Keratinocyte (primary cell): ENCODE data around the gene TMEM123. TPM values are rescaled to one million over a fixed set of nuclear protein-coding genes. Genes with fewer than 3 reads are reported as not detected.

Experiments
- DNase-seq: peaks from one replicate; pipeline ENCODE4 v3.0.0-alpha.2; 2011; ENCODE audit warnings: low read depth, missing footprints, low spot score
- FAIRE-seq: peaks from 2 replicates; lab custom pipeline; 2011; peaks lifted over from hg19 to GRCh38; lab: Jason Lieb, UNC
- H2AFZ ChIP-seq: 2 replicates; pipeline ENCODE4 v1.6.0; 2012; ENCODE audit warnings: low read length, control low read depth, inconsistent platforms; ENCODE audit not compliant: control insufficient read depth
- H3K27ac ChIP-seq: 2 replicates; pipeline ENCODE4 v1.5.1; 2011; ENCODE audit warnings: low read length; ENCODE audit not compliant: control insufficient read depth, insufficient read depth
- H3K27me3 ChIP-seq: 3 replicates; pipeline ENCODE4 v1.6.0; 2011; ENCODE audit warnings: low read length; ENCODE audit not compliant: control insufficient read depth, insufficient read depth; ENCODE audit errors: extremely low read depth
- H3K36me3 ChIP-seq, 2 experiments: 2 replicates in 1 of 2; 3 replicates in 1 of 2; pipeline ENCODE4 v1.5.1; 2011; ENCODE audit warnings: low read length in 2 of 2, mild to moderate bottlenecking in 1 of 2; ENCODE audit not compliant: control insufficient read depth in 2 of 2, insufficient read depth in 2 of 2; ENCODE audit errors: extremely low read depth in 1 of 2
- H3K4me1 ChIP-seq: 3 replicates; pipeline ENCODE4 v1.5.1; 2011; ENCODE audit warnings: low read length; ENCODE audit not compliant: control insufficient read depth, insufficient read depth; ENCODE audit errors: extremely low read depth
- H3K4me2 ChIP-seq: 3 replicates; pipeline ENCODE4 v1.6.0; 2011; ENCODE audit warnings: low read depth, low read length; ENCODE audit not compliant: control insufficient read depth, insufficient read depth; ENCODE audit errors: extremely low read depth
- H3K4me3 ChIP-seq, 3 experiments: fragments of 200-600 bp in 1 of 3; sonication (generic) in 1 of 3; 2 replicates in 2 of 3; 3 replicates in 1 of 3; pipeline ENCODE4 v1.5.1; 2011 to 2016; ENCODE audit warnings: low read length in 3 of 3, mild to moderate bottlenecking in 3 of 3, control low read depth in 2 of 3, inconsistent platforms in 1 of 3, low read depth in 1 of 3, mixed read lengths in 1 of 3, mixed run types in 1 of 3, moderate library complexity in 1 of 3; ENCODE audit not compliant: control insufficient read depth in 2 of 3, insufficient read depth in 2 of 3; ENCODE audit errors: extremely low read depth in 1 of 3
- H3K79me2 ChIP-seq: 2 replicates; pipeline ENCODE4 v1.6.0; 2012; ENCODE audit warnings: low read length; ENCODE audit not compliant: control insufficient read depth, insufficient read depth
- H3K9ac ChIP-seq: 3 replicates; pipeline ENCODE4 v1.6.0; 2011; ENCODE audit warnings: low read length; ENCODE audit not compliant: control insufficient read depth, insufficient read depth; ENCODE audit errors: extremely low read depth
- H3K9me1 ChIP-seq: 3 replicates; pipeline ENCODE4 v1.6.0; 2011; ENCODE audit warnings: low read length; ENCODE audit not compliant: control insufficient read depth, insufficient read depth; ENCODE audit errors: extremely low read depth
- H3K9me3 ChIP-seq: 2 replicates; pipeline ENCODE4 v1.5.1; 2012; ENCODE audit warnings: low read depth, low read length; ENCODE audit not compliant: control insufficient read depth
- H4K20me1 ChIP-seq: 3 replicates; pipeline ENCODE4 v1.6.0; 2011; ENCODE audit warnings: low read length; ENCODE audit not compliant: control insufficient read depth, insufficient read depth; ENCODE audit errors: extremely low read depth
- CTCF ChIP-seq, 3 experiments: IDR thresholded peaks in 1 of 3; conservative IDR thresholded peaks in 1 of 3; optimal IDR thresholded peaks in 1 of 3; 2 replicates in 2 of 3; 3 replicates in 1 of 3; pipeline versions ENCODE3 to v1.5.1; 2011; ENCODE audit warnings: low read length in 3 of 3, mild to moderate bottlenecking in 3 of 3, moderate library complexity in 2 of 3, control low read depth in 1 of 3, inconsistent platforms in 1 of 3; ENCODE audit not compliant: insufficient read depth in 2 of 3; ENCODE audit errors: extremely low read depth in 1 of 3
- EZH2 ChIP-seq: IDR thresholded peaks from one replicate; pipeline ENCODE4 v1.6.1; 2012; ENCODE audit warnings: inconsistent platforms, mild to moderate bottlenecking, low read length, moderate library complexity
- dilution Hi-C: fragments of 300-500 bp; cut with MboI; formaldehyde crosslinking; loops from one replicate; pipeline ENCODE4 v1.7.0; 2020; ENCODE audit warnings: low sequenced_read_pairs; ENCODE audit not compliant: extremely low pct_ligation_motif_present
- polyA plus RNA-seq, 5 experiments: library from polyadenylated mRNA; depleted of rRNA in 3 of 5; stranded (reverse) in 3 of 5; stranded (forward) in 1 of 5; unstranded in 1 of 5; fragments of >200 nt; gene quantifications; 1 replicate in 1 of 5; 2 replicates in 3 of 5; 3 replicates in 1 of 5; pipeline versions ENCODE4 v1.2.1 to v1.2.3, GENCODE V29; 2011 to 2012; ENCODE audit warnings: missing spikeins in 2 of 5, low read depth in 1 of 5, low replicate concordance in 1 of 5

The TMEM123 gene
- polyA plus RNA-seq, 1 donor (not counting 4 experiments of a cell fraction or from before 2014, with no cell fraction given): 408 TPM

GRCh38 chr11:102368472-102368871 is 84.1 kb downstream of the TMEM123 start:
- no peak overlapping the region for H3K4me3 ChIP-seq
- FAIRE-seq (no peak), DNase-seq (no peak)
- H4K20me1 ChIP-seq: no peaks in the 10 kb centered on the region
- no peaks in the 10 kb centered on the region for H3K4me1 ChIP-seq
- H3K79me2 ChIP-seq: peaks cover 5% of the 10 kb centered on the region
- no peaks in the 10 kb centered on the region for H3K27me3 ChIP-seq
- H3K9ac ChIP-seq: no peak overlapping the region
- H3K9me3 ChIP-seq: no peaks in the 10 kb centered on the region
- H3K27ac ChIP-seq: no peak overlapping the region
- no peak overlapping the region for H3K4me2 ChIP-seq
- no peaks in the 10 kb centered on the region for H3K9me1 ChIP-seq
- no peak for TF ChIP-seq CTCF (optimal IDR thresholded peaks at IDR 0.05 in 1 of 3, IDR thresholded peaks at IDR 0.05 in 1 of 3, conservative IDR thresholded peaks at IDR 0.05 in 1 of 3; ENCODE audit: extremely low read depth in 1 of 3, insufficient read depth in 2 of 3, low read length in 3 of 3)
- no peak for TF ChIP-seq EZH2
- peaks cover 13 to 15% of the 10 kb centered on the region in 2 experiments for H3K36me3 ChIP-seq
- H2AFZ ChIP-seq: no peak overlapping the region
- dilution Hi-C loops: no loop called here

GRCh38 chr11:102367364-102367763 is 85.2 kb downstream of the TMEM123 start:
- H3K4me1 ChIP-seq: no peaks in the 10 kb centered on the region
- H3K4me2 ChIP-seq: no peak overlapping the region
- no peaks in the 10 kb centered on the region for H3K27me3 ChIP-seq
- H3K79me2 ChIP-seq: peaks cover 5% of the 10 kb centered on the region
- no peaks in the 10 kb centered on the region for H3K9me3 ChIP-seq
- no peaks in the 10 kb centered on the region for H3K9me1 ChIP-seq
- TF ChIP-seq EZH2 (no peak), CTCF (optimal IDR thresholded peaks at IDR 0.05 in 1 of 3, IDR thresholded peaks at IDR 0.05 in 1 of 3, conservative IDR thresholded peaks at IDR 0.05 in 1 of 3; ENCODE audit: extremely low read depth in 1 of 3, insufficient read depth in 2 of 3, low read length in 3 of 3) (no peak)
- H3K9ac ChIP-seq: no peak overlapping the region
- dilution Hi-C loops: no loop called here
- H3K27ac ChIP-seq: no peak overlapping the region
- no peak for FAIRE-seq
- no peak for DNase-seq
- H4K20me1 ChIP-seq: no peaks in the 10 kb centered on the region
- no peak overlapping the region for H2AFZ ChIP-seq
- H3K4me3 ChIP-seq: no peak overlapping the region
- H3K36me3 ChIP-seq: peaks cover 13 to 18% of the 10 kb centered on the region in 2 experiments
